H9 (cell line): ENCODE measurements around the gene HMGB4. TPM values are rescaled to one million over a fixed set of nuclear protein-coding genes. Genes with fewer than 3 reads are reported as not detected.

Experiments
- DNase-seq: peaks from one replicate; pipeline ENCODE4 v3.0.0-alpha.2; 2017
- H2AFZ ChIP-seq: one replicate; pipeline ENCODE4 v1.6.1; 2013; ENCODE audit warnings: mild to moderate bottlenecking, low read length, control low read depth, moderate library complexity
- H2AK5ac ChIP-seq: 2 replicates; pipeline ENCODE4 v1.6.1; 2013; ENCODE audit warnings: low read length, control low read depth, mixed read lengths; ENCODE audit not compliant: insufficient read length
- H2BK120ac ChIP-seq: one replicate; pipeline ENCODE4 v1.6.1; 2013; ENCODE audit warnings: low read depth, mild to moderate bottlenecking, low read length, control low read depth, inconsistent platforms; ENCODE audit not compliant: poor library complexity, severe bottlenecking
- H2BK12ac ChIP-seq: 2 replicates; pipeline ENCODE4 v1.6.1; 2013; ENCODE audit warnings: low read length, control low read depth, mixed read lengths, low read depth; ENCODE audit not compliant: insufficient read length
- H2BK15ac ChIP-seq: 2 replicates; pipeline ENCODE4 v1.6.1; 2013; ENCODE audit warnings: low read depth, low read length, control low read depth
- H2BK20ac ChIP-seq: one replicate; pipeline ENCODE4 v1.6.1; 2013; ENCODE audit warnings: low read depth, mild to moderate bottlenecking, low read length, control low read depth, inconsistent platforms; ENCODE audit not compliant: poor library complexity, severe bottlenecking
- H2BK5ac ChIP-seq: 2 replicates; pipeline ENCODE4 v1.6.1; 2013; ENCODE audit warnings: low read length, control low read depth, mixed read lengths; ENCODE audit not compliant: insufficient read length
- H3K14ac ChIP-seq: 2 replicates; pipeline ENCODE4 v1.6.1; 2013; ENCODE audit warnings: low read length, control low read depth; ENCODE audit not compliant: insufficient read depth
- H3K18ac ChIP-seq: 2 replicates; pipeline ENCODE4 v1.6.1; 2013; ENCODE audit warnings: low read depth, mild to moderate bottlenecking, mixed read lengths, low read length, control low read depth; ENCODE audit not compliant: insufficient read length
- H3K23ac ChIP-seq: 2 replicates; pipeline ENCODE4 v1.6.1; 2013; ENCODE audit warnings: low read length, control low read depth, mixed read lengths, low read depth; ENCODE audit not compliant: insufficient read length
- H3K23me2 ChIP-seq: 2 replicates; pipeline ENCODE4 v1.6.1; 2013; ENCODE audit warnings: low read depth, mild to moderate bottlenecking, mixed read lengths, low read length, control low read depth; ENCODE audit not compliant: insufficient read length, poor library complexity, severe bottlenecking
- H3K27ac ChIP-seq: 2 replicates; pipeline ENCODE4 v1.5.1; 2013; ENCODE audit warnings: low read length, control low read depth, mixed read lengths, low read depth; ENCODE audit not compliant: insufficient read length
- H3K27me3 ChIP-seq: 2 replicates; pipeline ENCODE4 v1.6.1; 2013; ENCODE audit warnings: low read length, control low read depth, inconsistent platforms; ENCODE audit not compliant: insufficient read depth
- H3K4ac ChIP-seq: 2 replicates; pipeline ENCODE4 v1.6.1; 2013; ENCODE audit warnings: low read depth, mild to moderate bottlenecking, control low read depth, inconsistent platforms, low read length, moderate library complexity
- H3K4me1 ChIP-seq: 2 replicates; pipeline ENCODE4 v1.6.1; 2013; ENCODE audit warnings: low read length, control low read depth, inconsistent platforms; ENCODE audit not compliant: insufficient read depth
- H3K4me2 ChIP-seq: 2 replicates; pipeline ENCODE4 v1.6.1; 2013; ENCODE audit warnings: low read length, control low read depth, mixed read lengths; ENCODE audit not compliant: insufficient read length, insufficient read depth
- H3K56ac ChIP-seq: 2 replicates; pipeline ENCODE4 v1.6.1; 2013; ENCODE audit warnings: low read depth, mild to moderate bottlenecking, mixed read lengths, low read length, control low read depth; ENCODE audit not compliant: insufficient read length
- H3K79me1 ChIP-seq: 2 replicates; pipeline ENCODE4 v1.6.1; 2013; ENCODE audit warnings: low read depth, mild to moderate bottlenecking, moderate library complexity, low read length, control low read depth, inconsistent platforms; ENCODE audit not compliant: insufficient read depth, poor library complexity, severe bottlenecking
- H3K79me2 ChIP-seq: 2 replicates; pipeline ENCODE4 v1.6.1; 2013; ENCODE audit warnings: low read length, control low read depth, inconsistent platforms; ENCODE audit not compliant: insufficient read depth
- H3K9ac ChIP-seq: 2 replicates; pipeline ENCODE4 v1.6.1; 2013; ENCODE audit warnings: low read length, control low read depth, mixed read lengths; ENCODE audit not compliant: insufficient read length; ENCODE audit errors: extremely low read depth
- H3K9me3 ChIP-seq: one replicate; pipeline ENCODE4 v1.6.1; 2013; ENCODE audit warnings: low read depth, low read length, inconsistent platforms; ENCODE audit not compliant: control insufficient read depth
- H3T11ph ChIP-seq: one replicate; pipeline ENCODE4 v1.6.1; 2013; ENCODE audit warnings: mild to moderate bottlenecking, low read length, control low read depth, inconsistent platforms
- H4K20me1 ChIP-seq: one replicate; pipeline ENCODE4 v1.6.1; 2013; ENCODE audit not compliant: control insufficient read depth, insufficient read length, insufficient read depth
- H4K5ac ChIP-seq: 2 replicates; pipeline ENCODE4 v1.6.1; 2013; ENCODE audit warnings: low read depth, mild to moderate bottlenecking, mixed read lengths, low read length, control low read depth; ENCODE audit not compliant: insufficient read length
- H4K8ac ChIP-seq: replicated peaks from 2 replicates; pipeline ENCODE4 v1.6.1; 2013; ENCODE audit warnings: low read length, control low read depth, mixed read lengths, low read depth; ENCODE audit not compliant: insufficient read length
- H4K91ac ChIP-seq: 2 replicates; pipeline ENCODE4 v1.6.1; 2013; ENCODE audit warnings: low read depth, mild to moderate bottlenecking, moderate library complexity, mixed read lengths, low read length, control low read depth; ENCODE audit not compliant: insufficient read length
- H3K27ac Mint-ChIP-seq, 3 experiments: 2 replicates in 2 of 3; 3 replicates in 1 of 3; pipeline ENCODE4 v1.8.0; 2020 to 2021; ENCODE audit warnings: mixed read lengths in 3 of 3, mild to moderate bottlenecking in 1 of 3, moderate library complexity in 1 of 3
- H3K27me3 Mint-ChIP-seq: 2 replicates; pipeline ENCODE4 v1.8.0; 2021; ENCODE audit warnings: low read depth, mild to moderate bottlenecking, moderate library complexity, mixed read lengths
- H3K36me3 Mint-ChIP-seq, 3 experiments: 2 replicates in 2 of 3; 3 replicates in 1 of 3; pipeline ENCODE4 v1.8.0; 2020 to 2021; ENCODE audit warnings: low read depth in 3 of 3, mixed read lengths in 3 of 3; ENCODE audit not compliant: insufficient read depth in 1 of 3
- H3K4me1 Mint-ChIP-seq, 2 experiments: 2 replicates each; pipeline ENCODE4 v1.8.0; 2020; ENCODE audit warnings: mixed read lengths in 2 of 2
- H3K4me3 Mint-ChIP-seq, 2 experiments: 2 replicates in 1 of 2; 3 replicates in 1 of 2; pipeline ENCODE4 v1.8.0; 2020 to 2021; ENCODE audit warnings: mild to moderate bottlenecking in 2 of 2, mixed read lengths in 2 of 2, moderate library complexity in 1 of 2
- H3K9me3 Mint-ChIP-seq, 2 experiments: 2 replicates in 1 of 2; 3 replicates in 1 of 2; pipeline ENCODE4 v1.8.0; 2020; ENCODE audit warnings: mild to moderate bottlenecking in 2 of 2, mixed read lengths in 2 of 2, moderate library complexity in 1 of 2
- WGBS: extraction: QIAGEN DNeasy Blood & Tissue Kit; methylation state at CpG from one replicate; pipeline ENCODE4 v1.1.7; 2013; ENCODE audit warnings: missing lambda C conversion rate, low lambda C conversion rate, mixed read lengths; ENCODE audit not compliant: insufficient read length; ENCODE audit errors: extremely low coverage; 5-methylcytosine and 5-hydroxymethylcytosine counted together
- total RNA-seq: library from RNA; stranded (reverse); gene quantifications from 2 replicates; pipeline ENCODE4 v1.2.1, GENCODE V29; 2021
- TF ChIP-seq, protein P1 (sequence below): fragments of 200-600 bp; sonication (generic); conservative IDR thresholded peaks from 3 replicates; pipeline ENCODE4 v1.8.0; 2021; ENCODE audit warnings: antibody characterized with exemption, mild to moderate bottlenecking

Gene HMGB4
- total RNA-seq, 1 experiment from 2014 or later = not detected

DNA sequence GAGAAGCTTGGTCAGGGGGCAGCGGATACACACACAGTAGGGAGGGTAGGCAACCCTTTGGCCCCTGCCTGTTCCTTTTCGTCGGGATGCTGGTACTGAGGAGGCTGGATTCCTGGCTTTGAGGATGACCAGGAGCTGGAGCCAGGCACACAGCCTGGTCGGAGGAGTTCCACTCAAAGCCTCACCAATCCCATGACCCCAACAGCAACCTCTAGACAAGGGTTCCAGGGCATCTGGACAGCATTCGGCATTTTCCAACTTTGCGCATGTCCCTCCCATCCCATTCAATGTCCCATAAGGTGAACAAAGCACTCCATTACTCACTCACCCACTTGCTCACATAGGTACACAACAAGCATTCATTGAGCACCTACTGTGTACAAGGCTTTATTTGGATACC lies 42.6 kb upstream of the HMGB4 start:
- Histone ChIP-seq H3K56ac (no peak overlapping the region), H4K8ac (no peak overlapping the region), H3K79me2 (no peaks in the 10 kb centered on the region), H2AFZ (no peak overlapping the region), H3K23me2 (no peaks in the 10 kb centered on the region), H3K4me1 (no peaks in the 10 kb centered on the region), H3K4ac (no peak overlapping the region), H3T11ph (no peak overlapping the region), H4K91ac (no peak overlapping the region), H3K4me2 (no peak overlapping the region), H3K14ac (no peak overlapping the region), H2BK12ac (no peak overlapping the region), H3K79me1 (no peaks in the 10 kb centered on the region), H4K5ac (no peak overlapping the region), H3K27ac (no peak overlapping the region), H3K9me3 (no peaks in the 10 kb centered on the region), H3K23ac (no peak overlapping the region), H3K18ac (no peak overlapping the region), H2BK15ac (no peak overlapping the region), H2BK120ac (no peak overlapping the region), H2BK5ac (no peak overlapping the region), H4K20me1 (no peaks in the 10 kb centered on the region), H3K27me3 (no peaks in the 10 kb centered on the region), H3K9ac (no peak overlapping the region), H2BK20ac (no peak overlapping the region), H2AK5ac (no peak overlapping the region)
- H3K27me3 Mint-ChIP-seq = no peaks in the 10 kb centered on the region; the same call in 1 of the 2 replicates
- H3K9me3 Mint-ChIP-seq = no peaks in the 10 kb centered on the region; a peak in 1 of 5 replicates
- no peak for DNase-seq
- no peak overlapping the region for H3K27ac Mint-ChIP-seq
- no CpG with 5 or more reads among the region's 6 CpGs for WGBS
- no peak overlapping the region for H3K4me3 Mint-ChIP-seq
- H3K36me3 Mint-ChIP-seq = peaks cover 5 to 12% (median 8%) of the 10 kb centered on the region in 3 experiments; a peak in 6 of 7 replicates
- TF ChIP-seq, protein P1, sequence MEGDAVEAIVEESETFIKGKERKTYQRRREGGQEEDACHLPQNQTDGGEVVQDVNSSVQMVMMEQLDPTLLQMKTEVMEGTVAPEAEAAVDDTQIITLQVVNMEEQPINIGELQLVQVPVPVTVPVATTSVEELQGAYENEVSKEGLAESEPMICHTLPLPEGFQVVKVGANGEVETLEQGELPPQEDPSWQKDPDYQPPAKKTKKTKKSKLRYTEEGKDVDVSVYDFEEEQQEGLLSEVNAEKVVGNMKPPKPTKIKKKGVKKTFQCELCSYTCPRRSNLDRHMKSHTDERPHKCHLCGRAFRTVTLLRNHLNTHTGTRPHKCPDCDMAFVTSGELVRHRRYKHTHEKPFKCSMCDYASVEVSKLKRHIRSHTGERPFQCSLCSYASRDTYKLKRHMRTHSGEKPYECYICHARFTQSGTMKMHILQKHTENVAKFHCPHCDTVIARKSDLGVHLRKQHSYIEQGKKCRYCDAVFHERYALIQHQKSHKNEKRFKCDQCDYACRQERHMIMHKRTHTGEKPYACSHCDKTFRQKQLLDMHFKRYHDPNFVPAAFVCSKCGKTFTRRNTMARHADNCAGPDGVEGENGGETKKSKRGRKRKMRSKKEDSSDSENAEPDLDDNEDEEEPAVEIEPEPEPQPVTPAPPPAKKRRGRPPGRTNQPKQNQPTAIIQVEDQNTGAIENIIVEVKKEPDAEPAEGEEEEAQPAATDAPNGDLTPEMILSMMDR = no peak
- peaks cover 0 to 2% of the 10 kb centered on the region in 2 experiments; a peak in 1 of 4 replicates for H3K4me1 Mint-ChIP-seq
